Neural progenitor cell (in vitro differentiated cells): ENCODE data around the gene SPECC1L. TPM values are rescaled to one million over a fixed set of nuclear protein-coding genes. Genes with fewer than 3 reads are reported as not detected.
A peak's percentile ranks its signal among the peaks of the same experiment; 100 is the strongest.

ENCODE experiments used
- DNase-seq: peaks from one replicate; pipeline ENCODE4 v3.0.0-alpha.2; 2016; ENCODE audit warnings: low spot score
- H2AFZ ChIP-seq: fragments of 200-600 bp; sonication (generic); replicated peaks from 2 replicates; pipeline ENCODE4 v1.6.1; 2016; ENCODE audit warnings: antibody characterized with exemption
- H3F3A ChIP-seq: fragments of 200-600 bp; sonication (generic); 2 replicates; pipeline ENCODE4 v1.6.1; 2016; ENCODE audit warnings: antibody characterized with exemption, low read depth
- H3K27ac ChIP-seq: fragments of 200-600 bp; sonication (generic); 2 replicates; pipeline ENCODE4 v1.5.1; 2016; ENCODE audit warnings: mild to moderate bottlenecking
- H3K27me3 ChIP-seq: fragments of 200-600 bp; sonication (generic); 2 replicates; pipeline ENCODE4 v1.6.1; 2016; ENCODE audit warnings: mild to moderate bottlenecking, moderate library complexity
- H3K36me3 ChIP-seq: fragments of 200-600 bp; sonication (generic); 2 replicates; pipeline ENCODE4 v1.5.1; 2016
- H3K4me1 ChIP-seq: fragments of 200-600 bp; sonication (generic); 2 replicates; pipeline ENCODE4 v1.6.1; 2016; ENCODE audit warnings: mixed run types
- H3K4me2 ChIP-seq: fragments of 200-600 bp; sonication (generic); 2 replicates; pipeline ENCODE4 v1.6.1; 2016
- H3K4me3 ChIP-seq: fragments of 200-600 bp; sonication (generic); 2 replicates; pipeline ENCODE4 v1.5.1; 2016
- H3K79me2 ChIP-seq: fragments of 200-600 bp; sonication (generic); 2 replicates; pipeline ENCODE4 v1.6.1; 2016; ENCODE audit warnings: low read depth
- H3K9ac ChIP-seq: fragments of 200-600 bp; sonication (generic); 2 replicates; pipeline ENCODE4 v1.6.1; 2016
- H3K9me3 ChIP-seq: fragments of 200-600 bp; sonication (generic); 2 replicates; pipeline ENCODE4 v1.5.1; 2016; ENCODE audit warnings: low read depth
- H4K20me1 ChIP-seq: fragments of 200-600 bp; sonication (generic); 2 replicates; pipeline ENCODE4 v1.6.1; 2016; ENCODE audit warnings: low read depth
- H3K27ac Mint-ChIP-seq: 3 replicates; pipeline ENCODE4 v1.8.0; 2021; ENCODE audit warnings: mixed read lengths
- H3K27me3 Mint-ChIP-seq: 2 replicates; pipeline ENCODE4 v1.8.0; 2022; ENCODE audit warnings: low read depth, mild to moderate bottlenecking, inconsistent platforms, moderate library complexity, mixed read lengths; ENCODE audit not compliant: insufficient read depth
- H3K36me3 Mint-ChIP-seq: 3 replicates; pipeline ENCODE4 v1.8.0; 2021; ENCODE audit warnings: mixed read lengths
- H3K4me1 Mint-ChIP-seq: 3 replicates; pipeline ENCODE4 v1.8.0; 2021; ENCODE audit warnings: mixed read lengths
- H3K4me3 Mint-ChIP-seq: 3 replicates; pipeline ENCODE4 v1.8.0; 2021; ENCODE audit warnings: mild to moderate bottlenecking, moderate library complexity, mixed read lengths
- H3K9me3 Mint-ChIP-seq: 3 replicates; pipeline ENCODE4 v1.8.0; 2020; ENCODE audit warnings: mixed read lengths
- CTCF ChIP-seq: fragments of 200-600 bp; sonication (generic); IDR thresholded peaks from 2 replicates; pipeline ENCODE4 v1.5.1; 2017; ENCODE audit warnings: antibody characterized with exemption, mild to moderate bottlenecking
- EZH2 ChIP-seq: fragments of 200-600 bp; sonication (generic); IDR thresholded peaks from 2 replicates; pipeline ENCODE4 v1.6.1; 2017; ENCODE audit warnings: antibody characterized with exemption, mild to moderate bottlenecking, moderate library complexity
- EZH2phosphoT487 ChIP-seq: fragments of 200-600 bp; sonication (generic); IDR thresholded peaks from 2 replicates; pipeline ENCODE4 v1.6.1; 2017; ENCODE audit warnings: antibody characterized with exemption
- total RNA-seq: library from RNA; depleted of rRNA; stranded (reverse); fragments of >200 nt; gene quantifications from 2 replicates; pipeline ENCODE4 v1.2.3, GENCODE V29; 2015; ENCODE audit warnings: low replicate concordance

Gene SPECC1L
- total RNA-seq, 1 donor from 2014 or later: 48.9 TPM

GRCh38 chr22:24426851-24427499, 156.3 kb downstream of the SPECC1L start:
- H2AFZ ChIP-seq: no peak overlapping the region
- H3K27me3 Mint-ChIP-seq: peaks cover 30% of the 10 kb centered on the region
- peaks cover 5% of the 10 kb centered on the region for H3K4me1 ChIP-seq
- no peak overlapping the region for H3K27ac Mint-ChIP-seq
- H3K36me3 Mint-ChIP-seq: no peaks in the 10 kb centered on the region
- TF ChIP-seq EZH2 (no peak), EZH2phosphoT487 (no peak), CTCF (no peak)
- H3F3A ChIP-seq: peaks cover 8% of the 10 kb centered on the region
- no peaks in the 10 kb centered on the region for H3K9me3 ChIP-seq
- peaks cover 53% of the 10 kb centered on the region for H3K27me3 ChIP-seq
- no peak overlapping the region for H3K4me2 ChIP-seq
- H3K27ac ChIP-seq: no peak overlapping the region
- no peaks in the 10 kb centered on the region for H3K9me3 Mint-ChIP-seq
- H4K20me1 ChIP-seq: no peaks in the 10 kb centered on the region
- peaks cover 25% of the 10 kb centered on the region for H3K4me1 Mint-ChIP-seq
- H3K4me3 Mint-ChIP-seq: no peak overlapping the region
- no peak overlapping the region for H3K9ac ChIP-seq
- no peak for DNase-seq
- no peaks in the 10 kb centered on the region for H3K36me3 ChIP-seq
- H3K79me2 ChIP-seq: no peaks in the 10 kb centered on the region
- H3K4me3 ChIP-seq: no peak overlapping the region

DNA sequence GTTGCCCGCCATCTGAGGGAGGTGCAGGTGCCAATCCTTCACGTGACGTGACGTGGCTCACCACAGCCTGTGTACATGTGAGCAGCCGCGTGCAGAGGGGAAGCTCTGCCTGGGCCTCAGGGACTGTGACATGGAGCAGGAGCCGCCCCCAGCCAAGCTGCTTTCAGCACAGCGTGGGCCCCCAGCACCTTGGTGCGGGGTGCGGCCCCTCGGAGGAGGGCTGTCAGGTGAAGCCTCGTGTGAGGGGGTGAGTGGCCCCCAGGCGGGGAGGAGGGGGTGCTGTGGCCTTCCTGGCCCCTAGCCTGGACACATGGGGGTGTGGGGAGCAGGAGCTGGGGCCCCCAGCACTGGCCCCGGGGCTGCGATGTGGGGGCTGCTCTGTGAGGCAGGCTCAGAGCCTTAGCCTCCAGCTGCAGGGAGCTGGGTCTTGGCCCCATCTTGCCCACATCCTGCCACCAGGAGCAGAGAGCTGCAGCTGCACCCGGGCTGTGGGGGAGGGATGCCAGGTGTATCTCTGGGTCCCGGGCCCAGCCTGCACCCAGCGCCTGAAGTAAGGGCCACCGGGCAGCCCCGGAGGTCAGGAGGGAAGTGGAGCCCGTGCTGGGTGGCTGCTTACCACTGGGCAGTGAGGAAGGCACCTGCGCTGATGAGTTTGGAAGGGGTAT, 157.0 kb downstream of the SPECC1L start, which contains the start of gene ADORA2A:
TSS of gene ADORA2A (plus strand) at position 100 of the 665 bp plus-strand sequence. CDS start 5,806 bp downstream, outside the sequence.
- Mint-ChIP-seq H3K36me3 (no peaks in the 10 kb centered on the region), H3K4me1 (peaks cover 25% of the 10 kb centered on the region), H3K27me3 (peaks cover 24% of the 10 kb centered on the region), H3K27ac (peak within 1 kb of the TSS; percentile 6), H3K9me3 (no peaks in the 10 kb centered on the region), H3K4me3 (peak within 1 kb of the TSS; percentile 30)
- Histone ChIP-seq H3K27ac (no peak within 1 kb of the TSS), H3K27me3 (peaks cover 49% of the 10 kb centered on the region), H3K9me3 (no peaks in the 10 kb centered on the region), H3K4me1 (peaks cover 5% of the 10 kb centered on the region), H3K36me3 (no peaks in the 10 kb centered on the region), H3F3A (peaks cover 8% of the 10 kb centered on the region), H3K9ac (no peak within 1 kb of the TSS), H3K4me3 (no peak within 1 kb of the TSS), H3K79me2 (no peaks in the 10 kb centered on the region), H3K4me2 (no peak within 1 kb of the TSS), H2AFZ (no peak within 1 kb of the TSS), H4K20me1 (no peaks in the 10 kb centered on the region)
- no peak for DNase-seq
- no peak for TF ChIP-seq CTCF

- H3K27ac ChIP-seq: no peak overlapping the region
- no peak overlapping the region for H2AFZ ChIP-seq
- TF ChIP-seq CTCF: no peak
- no peak for TF ChIP-seq EZH2
- TF ChIP-seq EZH2phosphoT487: no peak
- H3K9me3 ChIP-seq: no peaks in the 10 kb centered on the region
- H3K27me3 ChIP-seq: peaks cover 37% of the 10 kb centered on the region
- no peaks in the 10 kb centered on the region for H3K36me3 ChIP-seq
- no peaks in the 10 kb centered on the region for H3K79me2 ChIP-seq
- H3K4me3 ChIP-seq: no peak overlapping the region
- no peak overlapping the region for H3K9ac ChIP-seq
- peaks cover 8% of the 10 kb centered on the region for H3F3A ChIP-seq
- H3K9me3 Mint-ChIP-seq: no peaks in the 10 kb centered on the region
- no peak for DNase-seq
- H3K4me2 ChIP-seq: no peak overlapping the region
- peaks cover 25% of the 10 kb centered on the region for H3K4me1 Mint-ChIP-seq
- H3K4me1 ChIP-seq: peaks cover 5% of the 10 kb centered on the region
- H4K20me1 ChIP-seq: no peaks in the 10 kb centered on the region
- H3K4me3 Mint-ChIP-seq: peak overlapping the region; percentile 38
- peak overlapping the region; percentile 97 for H3K27ac Mint-ChIP-seq
- no peaks in the 10 kb centered on the region for H3K36me3 Mint-ChIP-seq
- H3K27me3 Mint-ChIP-seq: peaks cover 18% of the 10 kb centered on the region
Observed at GRCh38 chr22:24428751-24429410, 158.2 kb downstream of the SPECC1L start.
